Inflammatory macrophage treated with lipopolysaccharide for 1 hour (primary cell): ENCODE measurements around the gene ADCY9.
"Not testable (repeated sequence)": the region's sequence is repeated elsewhere in the genome, so short reads cannot be mapped to it uniquely, and the experiment has no call there.

Experiments used
- DNase-seq, 2 donors: peaks; one replicate each; pipeline ENCODE4 v3.0.0-alpha.2; 2020 to 2022

ADCY9 gene

GRCh38 chr16:4116325-4117249 is at the start of gene ADCY9:
TSS of gene ADCY9 (minus strand) at chr16:4116442. CDS start at chr16:4115442, 1,000 bp downstream.
- peak; percentile 57 to 72 for DNase-seq

- DNase-seq, result peak; percentile 75 to 89
These were observed 44.6 kb upstream of the ADCY9 start for GRCh38 chr16:4160658-4161430.

GRCh38 chr16:4159726-4160125 is 43.5 kb upstream of the ADCY9 start:
- no peak for DNase-seq

GRCh38 chr16:4158143-4159093 is 42.2 kb upstream of the ADCY9 start:
- no peak for DNase-seq

GRCh38 chr16:4157376-4157825 is 41.2 kb upstream of the ADCY9 start:
- no peak for DNase-seq

GRCh38 chr16:4156503-4156902 is 40.3 kb upstream of the ADCY9 start:
- not testable (repeated sequence) for DNase-seq

GRCh38 chr16:4153364-4153763 is 37.1 kb upstream of the ADCY9 start:
- DNase-seq, result not testable (repeated sequence)

GRCh38 chr16:4152267-4152666 is 36.0 kb upstream of the ADCY9 start:
- no peak for DNase-seq

- no peak for DNase-seq
These were observed 31.0 kb upstream of the ADCY9 start for GRCh38 chr16:4147236-4147635.

GRCh38 chr16:4142268-4142667 is 26.0 kb upstream of the ADCY9 start:
- DNase-seq, result peak; percentile 38 to 74

- no peak for DNase-seq
These were observed 25.4 kb upstream of the ADCY9 start for GRCh38 chr16:4141604-4142003.

GRCh38 chr16:4140652-4141051 is 24.4 kb upstream of the ADCY9 start:
- DNase-seq, result no peak

GRCh38 chr16:4139968-4140367 is 23.7 kb upstream of the ADCY9 start:
- DNase-seq, result no peak

GRCh38 chr16:4138713-4139112 is 22.5 kb upstream of the ADCY9 start:
- no peak for DNase-seq

GRCh38 chr16:4137438-4137837 is 21.2 kb upstream of the ADCY9 start:
- DNase-seq, result no peak

GRCh38 chr16:4136229-4136813 is 20.1 kb upstream of the ADCY9 start:
- no peak for DNase-seq

- no peak for DNase-seq
These were observed 19.3 kb upstream of the ADCY9 start for GRCh38 chr16:4135537-4135936.

- no peak for DNase-seq
These were observed 17.7 kb upstream of the ADCY9 start for GRCh38 chr16:4133897-4134372.

GRCh38 chr16:4131621-4132020 is 15.4 kb upstream of the ADCY9 start:
- DNase-seq, result no peak

GRCh38 chr16:4124535-4125294 is 8.5 kb upstream of the ADCY9 start:
- no peak for DNase-seq

GRCh38 chr16:4123616-4124300 is 7.5 kb upstream of the ADCY9 start:
- DNase-seq, result no peak
